K562 (cell line): Measurements from ENCODE around the gene ACRBP. TPM values are rescaled to one million over a fixed set of nuclear protein-coding genes. Genes with fewer than 3 reads are reported as not detected.
A peak's percentile ranks its signal among the peaks of the same experiment; 100 is the strongest.

Source experiments
- ATAC-seq: fragments of 200-7000 bp; cut with Tn5 transposase; 3 replicates; pipeline ENCODE4 v1.9.1; 2020; ENCODE audit warnings: moderate library complexity
- BruUV-seq: library from RNA; stranded (reverse); fragments of 400-500 nt; replicated peaks from 2 replicates; lab custom pipeline; 2021; lab: Mats Ljungman, UMichigan
- CTCF ChIA-PET: fragments of 300-600 bp; formaldehyde crosslinking; extraction: SDS; loops from one replicate; lab custom pipeline; 2021; ENCODE audit warnings: low intra/inter-chr PET ratio; lab: Yijun Ruan, JAX
- POLR2A ChIA-PET: fragments of 300-600, 350-650 bp; sonication (Branson Sonifier 250); formaldehyde crosslinking; extraction: SDS; loops from one replicate; lab custom pipeline; 2021; ENCODE audit warnings: antibody characterized with exemption, inconsistent platforms; lab: Yijun Ruan, JAX
- DNase-seq, 4 experiments: peaks; one replicate each; pipeline versions ENCODE4 v3.0.0 to v3.0.0-alpha.2; 2011 to 2018; ENCODE audit warnings: low spot score in 3 of 4, mixed read lengths in 3 of 4; ENCODE audit errors: extremely low read depth in 1 of 4
- FAIRE-seq: peaks from 2 replicates; lab custom pipeline; 2011; peaks lifted over from hg19 to GRCh38; lab: Jason Lieb, UNC
- H2AFZ ChIP-seq: 2 replicates; pipeline ENCODE4 v1.6.0; 2011; ENCODE audit warnings: low read depth, low read length, control low read depth, inconsistent platforms
- H3K27ac ChIP-seq: fragments of 200-600 bp; 3 replicates; pipeline ENCODE4 v1.8.0; 2011; ENCODE audit warnings: low read depth, mild to moderate bottlenecking, control low read depth, inconsistent platforms, low read length, moderate library complexity, mixed read lengths; ENCODE audit errors: extremely low read depth
- H3K27me3 ChIP-seq, 2 experiments: fragments of 300-600 bp in 1 of 2; 2 replicates in 1 of 2; 3 replicates in 1 of 2; pipeline versions ENCODE4 v1.6.0 to v1.8.0; 2011; ENCODE audit warnings: inconsistent platforms in 2 of 2, low read length in 2 of 2, mild to moderate bottlenecking in 1 of 2, mixed read lengths in 1 of 2, moderate library complexity in 1 of 2; ENCODE audit not compliant: control insufficient read depth in 2 of 2, insufficient read depth in 2 of 2
- H3K36me3 ChIP-seq: fragments of 300-600 bp; 3 replicates; pipeline ENCODE4 v1.8.0; 2011; ENCODE audit warnings: mild to moderate bottlenecking, low read length, inconsistent platforms; ENCODE audit not compliant: control insufficient read depth, insufficient read depth
- H3K4me1 ChIP-seq, 2 experiments: fragments of 200-600 bp in 1 of 2; replicated peaks in 1 of 2; 2 replicates in 1 of 2; 3 replicates in 1 of 2; pipeline versions ENCODE4 v1.5.1 to v1.8.0; 2011; ENCODE audit warnings: inconsistent platforms in 2 of 2, low read length in 2 of 2, mild to moderate bottlenecking in 1 of 2, mixed read lengths in 1 of 2, moderate library complexity in 1 of 2; ENCODE audit not compliant: control insufficient read depth in 2 of 2, insufficient read depth in 2 of 2
- H3K4me2 ChIP-seq: 2 replicates; pipeline ENCODE4 v1.6.1; 2011; ENCODE audit warnings: low read length, control low read depth, inconsistent platforms, mixed read lengths; ENCODE audit not compliant: insufficient read depth
- H3K4me3 ChIP-seq: fragments of 200-600 bp; sonication (generic), shearing (Covaris generic); 2 replicates; pipeline ENCODE4 v1.5.1; 2016; ENCODE audit warnings: control low read depth, inconsistent platforms
- H3K79me2 ChIP-seq: fragments of 200-600 bp; 3 replicates; pipeline ENCODE4 v1.8.0; 2011; ENCODE audit warnings: low read length, inconsistent platforms; ENCODE audit not compliant: control insufficient read depth, insufficient read depth
- H3K9ac ChIP-seq, 2 experiments: 2 replicates each; pipeline versions ENCODE4 v1.6.0 to v1.6.1; 2011; ENCODE audit warnings: low read depth in 2 of 2, low read length in 2 of 2, control low read depth in 1 of 2, inconsistent platforms in 1 of 2, mild to moderate bottlenecking in 1 of 2, mixed read lengths in 1 of 2; ENCODE audit not compliant: insufficient read depth in 1 of 2
- H3K9me1 ChIP-seq: one replicate; pipeline ENCODE4 v1.6.0; 2011; ENCODE audit warnings: inconsistent platforms, mild to moderate bottlenecking, low read length, moderate library complexity; ENCODE audit not compliant: control insufficient read depth, insufficient read depth
- H3K9me3 ChIP-seq: replicated peaks from 2 replicates; pipeline ENCODE4 v1.5.1; 2011; ENCODE audit warnings: low read depth, low read length, inconsistent platforms; ENCODE audit not compliant: control insufficient read depth, insufficient read depth
- H4K20me1 ChIP-seq: replicated peaks from 2 replicates; pipeline ENCODE4 v1.6.1; 2011; ENCODE audit warnings: low read length, inconsistent platforms, mixed read lengths; ENCODE audit not compliant: control insufficient read depth, insufficient read depth
- ARHGAP35 ChIP-seq: fragments of 450-650 bp; IDR thresholded peaks from 2 replicates; pipeline ENCODE4 v1.6.1; 2018; ENCODE audit not compliant: partially characterized antibody
- CREB3 ChIP-seq: fragments of 450-650 bp; conservative IDR thresholded peaks from 2 replicates; pipeline ENCODE4 v1.6.1; 2016; ENCODE audit warnings: missing genetic modification characterization, low read depth, mild to moderate bottlenecking, missing compliant biosample characterization, moderate library complexity
- E2F5 ChIP-seq: sonication (generic); formaldehyde crosslinking; IDR thresholded peaks from 2 replicates; pipeline ENCODE4 v1.8.0; 2022; ENCODE audit warnings: mild to moderate bottlenecking, missing genetic modification reagents
- ESRRB ChIP-seq: fragments of 250-450 bp; sonication (Bioruptor Pico); IDR thresholded peaks from 2 replicates; pipeline ENCODE4 v1.5.0; 2020; ENCODE audit warnings: mild to moderate bottlenecking, moderate library complexity, borderline replicate concordance
- MCM7 ChIP-seq, 2 experiments: fragments of 450-650 bp; IDR thresholded peaks; 2 replicates each; pipeline ENCODE4 v1.6.1; 2016 to 2018
- MLX ChIP-seq, 2 experiments: fragments of 450-650 bp in 1 of 2; sonication (generic) in 1 of 2; formaldehyde crosslinking; conservative IDR thresholded peaks; 2 replicates each; pipeline versions ENCODE4 v1.4.0 to v1.8.1; 2020 to 2022; ENCODE audit warnings: mild to moderate bottlenecking in 1 of 2, missing genetic modification reagents in 1 of 2
- NR3C1 ChIP-seq: sonication (generic); formaldehyde crosslinking; IDR thresholded peaks from 2 replicates; pipeline ENCODE4 v1.8.1; 2022; ENCODE audit warnings: missing genetic modification reagents
- PBX2 ChIP-seq, 2 experiments: IDR thresholded peaks in 1 of 2; conservative IDR thresholded peaks in 1 of 2; 2 replicates each; pipeline ENCODE4 v1.6.1; 2016; ENCODE audit warnings: low read depth in 2 of 2, mild to moderate bottlenecking in 1 of 2, missing compliant biosample characterization in 1 of 2, missing genetic modification characterization in 1 of 2, moderate library complexity in 1 of 2
- RCOR1 ChIP-seq, 2 experiments: IDR thresholded peaks; 2 replicates each; pipeline ENCODE4 v1.6.1; 2012; ENCODE audit warnings: low read depth in 2 of 2, low read length in 2 of 2, borderline replicate concordance in 1 of 2, improper control_type of control experiment in 1 of 2
- RFX1 ChIP-seq: fragments of 450-650 bp; IDR thresholded peaks from 2 replicates; pipeline ENCODE4 v1.6.1; 2016; ENCODE audit warnings: mild to moderate bottlenecking, moderate library complexity
- YBX1 ChIP-seq: fragments of 450-650 bp; IDR thresholded peaks from 2 replicates; pipeline ENCODE4 v1.7.1; 2016; ENCODE audit warnings: mild to moderate bottlenecking
- ZNF175 ChIP-seq: fragments of 200-800 bp; sonication (Bioruptor generic); IDR thresholded peaks from 2 replicates; pipeline ENCODE4 v1.6.1; 2016; ENCODE audit warnings: low read depth, mild to moderate bottlenecking, missing genetic modification characterization, missing compliant biosample characterization
- ZNF445 ChIP-seq: fragments of 250-450 bp; sonication (Bioruptor Pico); IDR thresholded peaks from 2 replicates; pipeline ENCODE4 v1.4.0; 2020; ENCODE audit warnings: low read depth, mild to moderate bottlenecking, moderate library complexity
- ZNF785 ChIP-seq: fragments of 250-450 bp; sonication (Bioruptor Pico); IDR thresholded peaks from 2 replicates; pipeline ENCODE4 v1.4.0; 2020; ENCODE audit warnings: mild to moderate bottlenecking
- WGBS: fragments of 100-300 bp; shearing (Covaris generic); methylation state at CpG from one replicate; pipeline ENCODE4 v1.1.6; 2016; ENCODE audit warnings: low coverage, mixed read lengths; ENCODE audit not compliant: insufficient coverage; ENCODE audit errors: missing lambda C conversion rate; 5-methylcytosine and 5-hydroxymethylcytosine counted together
- in situ Hi-C: fragments of 300-500 bp; cut with MboI; formaldehyde crosslinking; loops from 4 replicates; pipeline ENCODE4 v1.15.0; 2018; ENCODE audit warnings: inconsistent platforms, mixed read lengths
- intact Hi-C: fragments of 100-400 bp; cut with micrococcal nuclease; formaldehyde crosslinking; loops from 2 replicates; pipeline ENCODE4 v1.14.2; 2022
- polyA plus RNA-seq, 8 experiments: library from polyadenylated mRNA; depleted of rRNA in 4 of 8; stranded (reverse) in 5 of 8; unstranded in 3 of 8; fragments of >200 nt; fragmentation: Nextera tagmentation in 2 of 8; fragmentation: Illumina TruSeq in 1 of 8; extraction: Ambion mirVana in 2 of 8; extraction: Trizol in 1 of 8; gene quantifications; 2 replicates each; pipeline versions ENCODE4 v1.2.1 to v1.2.3, GENCODE V29; 2011 to 2014; ENCODE audit warnings: inconsistent platforms in 1 of 8, missing spikeins in 1 of 8
- total RNA-seq, 7 experiments: library from RNA; depleted of rRNA in 6 of 7; stranded (reverse); fragments of >200 nt in 6 of 7; fragmentation: Illumina TruSeq in 2 of 7; extraction: Trizol in 2 of 7; gene quantifications; 2 replicates each; pipeline versions ENCODE4 v1.2.1 to v1.2.3, GENCODE V29; 2011 to 2021; ENCODE audit warnings: low replicate concordance in 1 of 7

ACRBP gene
- total and polyA plus RNA-seq, 9 of the 15 experiments (the other 6 are each of a cell fraction or from before 2014, with no cell fraction given) = 3.1 to 31.8 (median 8.4) TPM

- ChIA-PET CTCF (no interaction called here), POLR2A (interaction anchor here (0.7 kb wide), 1 partner anchor 17 kb away, joined by 3 read pairs; no protein-coding TSS in a partner anchor)
- Histone ChIP-seq H3K27ac (no peak overlapping the region; the same call in 2 of the 3 replicates), H3K9me3 (peaks cover 8% of the 10 kb centered on the region), H3K36me3 (no peaks in the 10 kb centered on the region; the same call in 2 of the 3 replicates), H3K4me3 (no peak overlapping the region), H3K4me2 (0 out of 2 replicates have a peak overlapping the region, but pooled peaks have one; percentile 2), H3K79me2 (peaks cover 24% of the 10 kb centered on the region), H3K9me1 (no peaks in the 10 kb centered on the region), H3K9ac (no peak overlapping the region), H3K27me3 (no peaks in the 10 kb centered on the region), H3K4me1 (peaks cover 37 to 44% of the 10 kb centered on the region in 2 experiments; a peak in 4 of 5 replicates), H4K20me1 (no peaks in the 10 kb centered on the region), H2AFZ (0 out of 2 replicates have a peak overlapping the region, but pooled peaks have one; percentile 19)
- intact Hi-C loops = no loop called here
- no peak for FAIRE-seq
- 31% methylated on average over 4 of the region's 4 CpGs for WGBS
- no TSS peak for BruUV-seq
- no peak for ATAC-seq
- DNase-seq = no peak
- in situ Hi-C loops = no loop called here
- TF ChIP-seq ZNF445 (no peak), NR3C1 (CRISPR knock-in tag) (no peak), ZNF785 (CRISPR knock-in tag) (no peak), MCM7 (IDR thresholded peaks at IDR 0.05) (no peak), CREB3 (no peak), ESRRB (CRISPR knock-in tag) (no peak), ZNF175 (CRISPR knock-in tag) (no peak), PBX2 (CRISPR knock-in tag; IDR thresholded peaks at IDR 0.05; ENCODE audit: low read depth) (no peak), PBX2 (tag; conservative IDR thresholded peaks at IDR 0.05; ENCODE audit: low read depth) (no peak), YBX1 (no peak), RFX1 (no peak), RCOR1 (IDR thresholded peaks at IDR 0.05; ENCODE audit: borderline replicate concordance in 1 of 2, low read depth in 2 of 2, low read length in 2 of 2) (no peak), E2F5 (no peak), MLX (CRISPR knock-in tag; conservative IDR thresholded peaks at IDR 0.05) (no peak), ARHGAP35 (no peak)
Observed at GRCh38 chr12:6641131-6641530, 6.1 kb downstream of the ACRBP start.
